Measurements from ENCODE around the gene ZFAND3. TPM values are rescaled to one million over a fixed set of nuclear protein-coding genes. Genes with fewer than 3 reads are reported as not detected.

Gene ZFAND3
- total RNA-seq, 1 donor: 25.6 TPM

DNA sequence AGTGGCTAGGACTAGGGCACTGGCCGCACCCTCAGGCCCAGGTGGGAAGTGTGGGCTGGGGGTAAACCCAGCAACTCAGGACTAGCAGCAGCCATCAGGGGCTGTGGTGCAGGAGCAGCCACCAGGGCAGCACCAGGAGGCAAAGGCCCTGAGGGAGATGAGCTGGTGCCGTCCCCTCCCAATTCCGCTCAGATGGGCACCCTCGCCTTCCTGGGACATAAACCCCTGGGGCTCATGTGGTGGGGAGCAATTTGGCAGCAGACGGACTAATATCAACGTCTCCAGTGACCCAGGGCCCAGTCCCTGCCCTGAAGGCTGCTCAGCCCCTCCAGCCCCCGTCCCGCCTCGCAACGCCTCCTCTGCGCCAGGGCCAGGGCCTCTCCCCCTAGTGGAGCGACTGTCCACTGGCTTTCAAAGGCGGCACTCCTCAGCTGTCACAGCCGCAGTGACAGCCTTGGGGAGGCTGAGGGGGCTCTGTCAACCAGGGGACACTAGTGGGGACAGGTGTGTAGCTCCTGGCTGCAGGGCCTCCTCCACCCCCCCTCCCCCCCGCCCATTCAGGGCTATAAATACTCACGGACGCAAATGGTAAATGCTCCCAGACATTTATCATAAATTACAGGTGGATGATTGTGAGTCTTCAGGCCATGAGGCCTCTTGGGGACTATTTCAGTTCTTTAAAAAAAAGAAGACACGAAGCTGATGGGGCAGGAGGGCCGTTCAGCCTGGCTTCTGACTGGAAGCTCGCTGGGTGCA lies 349.9 kb downstream of the ZFAND3 start:
- no peak overlapping the region for H3K4me3 ChIP-seq (ENCODE audit: low read length)
- no peaks in the 10 kb centered on the region for H3K27me3 ChIP-seq (ENCODE audit: insufficient read depth, low read length)

DNA sequence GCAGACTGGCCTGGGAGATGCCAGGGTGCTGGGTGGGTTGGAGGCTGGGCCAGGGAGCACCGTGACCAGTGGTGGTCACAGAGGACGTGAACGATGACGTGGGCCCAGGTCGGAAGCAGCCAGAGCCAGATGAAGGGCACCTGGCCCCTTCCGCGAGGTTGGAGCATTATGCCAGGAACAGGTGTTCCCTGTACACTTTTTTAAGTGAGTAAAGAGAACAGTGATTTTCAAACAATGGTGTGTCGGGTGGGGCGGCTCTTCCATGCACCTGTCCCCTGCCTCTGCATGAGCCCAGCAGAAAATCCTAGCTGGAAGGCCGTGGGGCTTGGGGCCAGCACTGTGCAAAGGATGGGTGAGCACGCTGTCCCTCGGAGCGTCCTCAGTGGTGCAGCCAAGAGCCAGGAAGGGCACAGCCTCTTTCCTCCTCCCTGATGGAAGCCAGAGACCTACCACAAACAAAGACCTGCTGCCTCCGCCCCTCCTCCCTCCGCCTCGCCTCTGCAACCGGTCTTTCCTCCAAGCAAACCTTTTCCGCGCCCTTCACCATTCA lies 350.5 kb downstream of the ZFAND3 start:
- Histone ChIP-seq H3K9me3 (ENCODE audit: low read depth, low read length) (no peaks in the 10 kb centered on the region), H3K4me3 (ENCODE audit: low read length) (no peak overlapping the region), H3K27me3 (ENCODE audit: insufficient read depth, low read length) (no peaks in the 10 kb centered on the region), H3K4me1 (ENCODE audit: insufficient read depth, low read length) (no peaks in the 10 kb centered on the region)

More for the DNA sequence above, 349.9 kb downstream of the ZFAND3 start:
- Histone ChIP-seq H3K4me1 (ENCODE audit: insufficient read depth, low read length) (no peaks in the 10 kb centered on the region), H3K9me3 (ENCODE audit: low read depth, low read length) (no peaks in the 10 kb centered on the region)

- Histone ChIP-seq H3K27me3 (ENCODE audit: insufficient read depth, low read length) (no peaks in the 10 kb centered on the region), H3K9me3 (ENCODE audit: low read depth, low read length) (no peaks in the 10 kb centered on the region), H3K4me1 (ENCODE audit: insufficient read depth, low read length) (no peaks in the 10 kb centered on the region), H3K4me3 (ENCODE audit: low read length) (no peak overlapping the region)
Measured at GRCh38 chr6:38170666-38171355, 351.3 kb downstream of the ZFAND3 start.

DNA sequence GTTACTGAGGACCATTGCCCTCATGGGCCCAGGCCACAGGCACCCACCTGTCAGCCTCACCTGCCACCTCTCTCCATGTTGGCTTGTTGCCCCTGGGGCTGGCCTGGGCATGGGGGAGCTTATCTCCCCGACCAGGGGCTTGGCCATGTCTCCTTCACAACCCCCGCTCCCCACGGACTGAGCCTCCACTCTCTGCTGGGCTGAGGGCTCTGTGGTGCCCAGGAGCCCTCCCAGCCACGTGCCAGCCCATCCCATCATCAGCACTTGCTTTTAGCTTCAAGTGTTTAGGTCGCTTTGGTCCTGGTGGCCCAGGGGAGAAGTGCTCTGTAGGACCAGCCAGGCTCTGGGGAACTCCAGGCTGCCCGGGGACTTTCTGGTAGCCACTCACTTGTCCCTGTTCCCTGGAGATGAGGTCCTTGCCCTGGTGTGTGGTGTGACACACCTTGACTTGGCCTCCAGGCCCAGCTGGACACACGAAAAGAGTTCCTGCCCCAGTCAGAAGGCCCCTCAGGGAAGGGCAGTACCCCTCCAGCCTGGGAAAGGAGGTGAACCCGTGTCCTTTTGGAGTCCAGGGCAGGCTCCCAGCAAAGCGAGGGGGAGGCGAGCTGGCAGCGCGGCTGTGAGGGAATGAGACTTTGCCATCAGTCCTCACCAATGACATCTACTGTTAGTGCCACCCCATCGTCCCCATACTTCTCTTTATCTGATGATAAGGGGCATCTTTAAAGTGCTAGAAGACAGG lies 352.6 kb downstream of the ZFAND3 start:
- Histone ChIP-seq H3K4me1 (ENCODE audit: insufficient read depth, low read length) (no peaks in the 10 kb centered on the region), H3K4me3 (ENCODE audit: low read length) (no peak overlapping the region), H3K27me3 (ENCODE audit: insufficient read depth, low read length) (no peaks in the 10 kb centered on the region)

GRCh38 chr6:38172739-38173410 lies 353.3 kb downstream of the ZFAND3 start:
- Histone ChIP-seq H3K4me3 (ENCODE audit: low read length) (no peak overlapping the region), H3K9me3 (ENCODE audit: low read depth, low read length) (no peaks in the 10 kb centered on the region), H3K4me1 (ENCODE audit: insufficient read depth, low read length) (no peaks in the 10 kb centered on the region), H3K27me3 (ENCODE audit: insufficient read depth, low read length) (no peaks in the 10 kb centered on the region)

More for the DNA sequence above, 352.6 kb downstream of the ZFAND3 start:
- no peaks in the 10 kb centered on the region for H3K9me3 ChIP-seq (ENCODE audit: low read depth, low read length)

DNA sequence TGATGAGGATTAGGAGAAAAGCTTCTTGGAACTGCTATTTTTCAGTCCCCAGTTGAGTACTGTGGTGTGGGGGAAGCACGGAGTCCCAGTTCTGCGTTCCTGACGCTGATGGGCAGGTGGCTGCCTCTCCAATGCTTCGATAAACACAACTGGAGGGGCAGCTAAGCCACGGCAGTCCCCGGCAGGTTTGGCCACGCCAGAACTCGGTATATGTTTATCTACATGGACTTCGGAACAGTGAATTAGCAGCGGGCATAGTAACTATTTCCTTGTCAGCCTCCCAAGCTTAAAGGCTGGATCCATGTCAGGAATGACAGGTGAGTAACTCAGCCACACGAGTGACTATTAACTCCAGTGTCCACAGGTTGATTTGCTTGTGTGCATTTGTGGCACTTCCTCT lies 354.4 kb downstream of the ZFAND3 start:
- H3K4me3 ChIP-seq (ENCODE audit: low read length): no peak overlapping the region
- no peaks in the 10 kb centered on the region for H3K9me3 ChIP-seq (ENCODE audit: low read depth, low read length)
- H3K4me1 ChIP-seq (ENCODE audit: insufficient read depth, low read length): no peaks in the 10 kb centered on the region
- H3K27me3 ChIP-seq (ENCODE audit: insufficient read depth, low read length): no peaks in the 10 kb centered on the region

DNA sequence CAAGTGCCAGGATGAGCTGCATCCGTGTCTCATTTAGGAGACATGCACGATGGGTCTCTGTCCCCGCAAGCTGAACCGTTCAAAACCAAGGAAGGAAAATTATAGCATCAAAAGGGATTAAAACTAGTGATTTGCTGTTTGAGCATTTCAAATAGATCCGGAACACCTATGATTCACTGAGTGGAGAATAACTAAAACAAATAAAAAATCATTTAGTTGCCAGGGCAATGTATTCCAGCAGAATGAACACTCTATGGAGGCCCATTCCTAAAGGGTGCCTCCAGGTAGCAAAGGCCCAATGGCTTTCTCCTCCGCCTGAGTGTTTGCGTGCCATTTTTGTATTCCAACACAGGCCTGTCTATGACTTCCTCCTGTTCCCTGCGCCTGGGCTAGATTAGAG lies 354.8 kb downstream of the ZFAND3 start:
- Histone ChIP-seq H3K9me3 (ENCODE audit: low read depth, low read length) (no peaks in the 10 kb centered on the region), H3K4me1 (ENCODE audit: insufficient read depth, low read length) (no peaks in the 10 kb centered on the region), H3K4me3 (ENCODE audit: low read length) (no peak overlapping the region), H3K27me3 (ENCODE audit: insufficient read depth, low read length) (no peaks in the 10 kb centered on the region)

- Histone ChIP-seq H3K9me3 (ENCODE audit: low read depth, low read length) (no peaks in the 10 kb centered on the region), H3K27me3 (ENCODE audit: insufficient read depth, low read length) (no peaks in the 10 kb centered on the region), H3K4me1 (ENCODE audit: insufficient read depth, low read length) (no peaks in the 10 kb centered on the region)
Measured at GRCh38 chr6:38174806-38175495, 355.4 kb downstream of the ZFAND3 start.

GRCh38 chr6:38175786-38176185 lies 356.3 kb downstream of the ZFAND3 start:
- no peak overlapping the region for H3K4me3 ChIP-seq (ENCODE audit: low read length)
- no peaks in the 10 kb centered on the region for H3K9me3 ChIP-seq (ENCODE audit: low read depth, low read length)
- H3K4me1 ChIP-seq (ENCODE audit: insufficient read depth, low read length): no peaks in the 10 kb centered on the region
- H3K27me3 ChIP-seq (ENCODE audit: insufficient read depth, low read length): no peaks in the 10 kb centered on the region

More at GRCh38 chr6:38174806-38175495, 355.4 kb downstream of the ZFAND3 start:
- H3K4me3 ChIP-seq (ENCODE audit: low read length): no peak overlapping the region

DNA sequence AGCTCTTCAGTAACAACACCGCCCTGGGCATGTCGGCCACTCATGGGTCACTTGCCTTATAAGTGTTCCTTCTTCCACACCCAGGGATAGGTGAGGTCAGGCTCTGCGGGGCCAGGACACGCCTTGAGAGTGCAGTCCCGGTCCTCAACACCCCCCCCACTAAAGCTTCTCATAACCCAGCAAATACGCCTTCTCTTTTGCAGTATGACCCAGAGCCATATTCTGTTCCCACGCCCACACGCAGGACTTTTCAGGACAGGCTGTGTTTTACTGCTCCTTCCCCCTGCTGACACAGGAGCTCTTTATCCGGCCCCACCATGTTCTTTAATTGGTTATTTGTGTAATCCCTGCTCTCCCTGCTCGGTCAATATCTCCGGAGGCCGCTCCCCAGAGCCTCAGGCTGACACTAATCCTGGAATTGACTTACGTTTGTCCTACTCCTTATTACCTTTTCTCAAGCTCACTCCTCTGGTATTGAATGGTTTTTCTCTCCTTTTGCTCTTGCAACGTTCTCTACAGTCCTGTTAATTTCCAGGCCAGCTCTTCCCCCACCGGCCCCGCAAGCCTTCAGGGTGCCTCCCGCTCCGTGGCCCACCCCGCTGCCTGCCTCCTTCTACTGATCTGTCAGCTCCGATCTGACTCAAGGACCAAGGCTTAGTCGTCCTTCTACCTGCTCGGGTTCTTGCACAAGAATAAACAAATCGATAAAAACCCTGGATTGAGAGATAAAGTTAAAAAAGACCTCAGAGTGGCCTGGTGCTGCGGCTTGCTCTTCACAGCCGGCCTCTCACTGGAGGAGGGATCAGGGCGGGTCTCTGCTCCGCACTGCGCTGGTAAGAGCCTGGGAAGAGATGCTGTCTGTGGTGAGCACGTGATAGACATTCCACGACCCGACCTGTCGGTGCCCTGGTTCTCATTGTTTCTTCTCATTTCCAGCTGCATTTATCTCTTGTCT lies 357.5 kb downstream of the ZFAND3 start:
- Histone ChIP-seq H3K27me3 (ENCODE audit: insufficient read depth, low read length) (no peaks in the 10 kb centered on the region), H3K4me1 (ENCODE audit: insufficient read depth, low read length) (no peaks in the 10 kb centered on the region), H3K9me3 (ENCODE audit: low read depth, low read length) (no peaks in the 10 kb centered on the region), H3K4me3 (ENCODE audit: low read length) (no peak overlapping the region)

DNA sequence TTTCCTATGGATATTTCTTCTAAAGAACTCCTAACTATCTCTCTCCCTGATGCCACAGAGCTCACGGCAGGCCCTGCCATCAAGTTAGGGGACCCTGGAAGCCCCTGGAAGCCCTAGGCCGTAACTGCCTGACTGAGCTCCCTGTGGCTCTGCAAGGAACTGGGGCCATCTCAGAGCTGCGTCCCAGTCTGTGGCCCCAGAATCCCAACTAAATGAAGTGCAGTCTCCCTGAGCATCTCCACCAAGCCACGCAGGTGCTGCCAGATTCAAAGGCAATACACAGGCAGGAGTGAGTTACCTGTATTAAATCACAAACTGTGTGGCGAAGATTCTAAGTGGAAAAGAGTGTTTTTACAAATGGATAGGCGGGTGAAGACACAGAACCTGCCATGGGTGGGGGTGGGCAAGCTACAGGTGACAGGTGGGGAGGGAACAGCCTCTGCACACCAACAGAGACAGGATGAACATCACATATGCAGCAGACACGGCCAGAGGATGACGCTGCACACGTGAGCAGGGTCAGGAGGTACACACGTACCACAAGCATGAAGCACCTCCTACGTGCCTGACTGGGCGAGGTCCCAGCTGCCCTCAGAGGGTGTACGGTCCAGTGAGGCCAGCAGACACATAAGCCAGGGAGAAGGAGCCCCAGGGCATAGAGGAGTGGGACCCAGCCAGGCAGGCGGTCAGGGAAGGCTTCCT lies 358.5 kb downstream of the ZFAND3 start:
- no peak overlapping the region for H3K4me3 ChIP-seq (ENCODE audit: low read length)
- no peaks in the 10 kb centered on the region for H3K4me1 ChIP-seq (ENCODE audit: insufficient read depth, low read length)
- no peaks in the 10 kb centered on the region for H3K9me3 ChIP-seq (ENCODE audit: low read depth, low read length)
- no peaks in the 10 kb centered on the region for H3K27me3 ChIP-seq (ENCODE audit: insufficient read depth, low read length)

GRCh38 chr6:38178584-38178886 lies 359.0 kb downstream of the ZFAND3 start:
- H3K9me3 ChIP-seq (ENCODE audit: low read depth, low read length): no peaks in the 10 kb centered on the region
- no peaks in the 10 kb centered on the region for H3K27me3 ChIP-seq (ENCODE audit: insufficient read depth, low read length)
- no peaks in the 10 kb centered on the region for H3K4me1 ChIP-seq (ENCODE audit: insufficient read depth, low read length)
- H3K4me3 ChIP-seq (ENCODE audit: low read length): no peak overlapping the region

DNA sequence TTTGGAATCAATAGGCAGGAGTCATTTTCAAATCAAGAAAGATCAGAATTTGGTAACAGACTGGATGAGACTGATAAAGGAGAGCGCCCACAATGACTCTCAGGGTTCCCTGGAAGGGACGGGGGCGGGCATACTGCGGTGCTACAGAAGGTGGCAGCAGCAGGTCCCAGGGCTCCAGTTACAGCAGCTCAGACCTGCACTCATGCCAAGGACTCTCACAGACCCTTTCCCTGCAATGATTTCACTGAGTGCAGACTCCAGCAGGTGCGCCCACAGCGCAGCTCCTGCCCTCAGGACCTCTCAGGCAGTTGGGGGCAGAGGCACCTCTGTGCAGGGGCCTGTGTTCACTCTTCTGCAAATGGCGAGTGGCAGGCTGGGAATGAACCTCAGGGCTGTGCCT lies 359.8 kb downstream of the ZFAND3 start:
- no peaks in the 10 kb centered on the region for H3K9me3 ChIP-seq (ENCODE audit: low read depth, low read length)
- no peak overlapping the region for H3K4me3 ChIP-seq (ENCODE audit: low read length)
- no peaks in the 10 kb centered on the region for H3K4me1 ChIP-seq (ENCODE audit: insufficient read depth, low read length)
- no peaks in the 10 kb centered on the region for H3K27me3 ChIP-seq (ENCODE audit: insufficient read depth, low read length)
